CD14-positive monocyte (primary cell): ENCODE measurements around the gene CFAP107. TPM values are rescaled to one million over a fixed set of nuclear protein-coding genes. Genes with fewer than 3 reads are reported as not detected.
"Not testable (repeated sequence)": the region's sequence is repeated elsewhere in the genome, so short reads cannot be mapped to it uniquely, and the experiment has no call there.

Experiments
- DNase-seq, 3 donors: peaks; one replicate each; pipeline ENCODE4 v3.0.0-alpha.2; 2011 to 2022
- H2AFZ ChIP-seq: 2 replicates; pipeline ENCODE4 v1.6.0; 2012; ENCODE audit warnings: mild to moderate bottlenecking, low read depth, low read length, inconsistent platforms; ENCODE audit not compliant: insufficient read depth, poor library complexity, severe bottlenecking
- H3K27ac ChIP-seq, 2 donors: 1 replicate in 1 of 2; 2 replicates in 1 of 2; pipeline ENCODE4 v1.5.1; 2012 to 2013; ENCODE audit warnings: low read length in 2 of 2, control low read depth in 1 of 2, inconsistent platforms in 1 of 2, low read depth in 1 of 2, mild to moderate bottlenecking in 1 of 2
- H3K27me3 ChIP-seq, 2 donors: one replicate each; pipeline versions ENCODE4 v1.6.0 to v1.6.1; 2011 to 2013; ENCODE audit warnings: low read length in 2 of 2; ENCODE audit not compliant: control insufficient read depth in 2 of 2, insufficient read depth in 2 of 2
- H3K36me3 ChIP-seq, 2 donors: replicated peaks in 1 of 2; 1 replicate in 1 of 2; 2 replicates in 1 of 2; pipeline versions ENCODE4 v1.5.1 to v1.6.1; 2012 to 2013; ENCODE audit warnings: low read length in 2 of 2, control low read depth in 1 of 2, inconsistent platforms in 1 of 2, mild to moderate bottlenecking in 1 of 2; ENCODE audit not compliant: insufficient read depth in 2 of 2, control insufficient read depth in 1 of 2
- H3K4me1 ChIP-seq, 2 donors: 1 replicate in 1 of 2; 2 replicates in 1 of 2; pipeline versions ENCODE4 v1.5.1 to v1.6.1; 2012 to 2013; ENCODE audit warnings: low read length in 2 of 2, control low read depth in 1 of 2, inconsistent platforms in 1 of 2, mild to moderate bottlenecking in 1 of 2, moderate library complexity in 1 of 2; ENCODE audit not compliant: insufficient read depth in 2 of 2, control insufficient read depth in 1 of 2
- H3K4me2 ChIP-seq: replicated peaks from 2 replicates; pipeline ENCODE3; 2012; ENCODE audit warnings: low read length, moderate library complexity, mild to moderate bottlenecking; ENCODE audit not compliant: poor library complexity, severe bottlenecking; ENCODE audit errors: extremely low read depth
- H3K4me3 ChIP-seq, 3 experiments: fragments of 200-600 bp in 1 of 3; sonication (generic) in 1 of 3; replicated peaks in 1 of 3; 1 replicate in 2 of 3; 2 replicates in 1 of 3; pipeline ENCODE4 v1.5.1; 2011 to 2013; ENCODE audit warnings: low read length in 3 of 3, mild to moderate bottlenecking in 3 of 3, control low read depth in 2 of 3, low read depth in 2 of 3, inconsistent platforms in 1 of 3, moderate library complexity in 1 of 3
- H3K79me2 ChIP-seq: 2 replicates; pipeline ENCODE4 v1.6.0; 2012; ENCODE audit warnings: mild to moderate bottlenecking, control low read depth, inconsistent platforms, low read length, moderate library complexity; ENCODE audit not compliant: insufficient read depth
- H3K9ac ChIP-seq: 2 replicates; pipeline ENCODE4 v1.6.0; 2017; ENCODE audit warnings: low read length, mild to moderate bottlenecking; ENCODE audit not compliant: insufficient read depth, poor library complexity, severe bottlenecking
- H3K9me3 ChIP-seq, 2 donors: replicated peaks in 1 of 2; 1 replicate in 1 of 2; 2 replicates in 1 of 2; pipeline versions ENCODE4 v1.5.1 to v1.6.1; 2012 to 2013; ENCODE audit warnings: low read length in 2 of 2, control low read depth in 1 of 2; ENCODE audit not compliant: control insufficient read depth in 1 of 2, insufficient read depth in 1 of 2
- H4K20me1 ChIP-seq: 2 replicates; pipeline ENCODE4 v1.6.0; 2012; ENCODE audit warnings: mild to moderate bottlenecking, low read length, control low read depth, moderate library complexity; ENCODE audit not compliant: insufficient read depth
- H3K27ac Mint-ChIP-seq, 7 donors: one replicate each; pipeline ENCODE4 v1.8.0; 2020; ENCODE audit warnings: mild to moderate bottlenecking in 7 of 7, mixed read lengths in 7 of 7, moderate library complexity in 6 of 7, inconsistent platforms in 2 of 7
- H3K27me3 Mint-ChIP-seq, 3 donors: one replicate each; pipeline ENCODE4 v1.8.0; 2021 to 2022; ENCODE audit warnings: low read depth in 3 of 3, mild to moderate bottlenecking in 3 of 3, mixed read lengths in 3 of 3, moderate library complexity in 3 of 3, inconsistent platforms in 1 of 3
- H3K36me3 Mint-ChIP-seq, 2 donors: one replicate each; pipeline ENCODE4 v1.8.0; 2020; ENCODE audit warnings: mixed read lengths in 2 of 2, inconsistent platforms in 1 of 2, mild to moderate bottlenecking in 1 of 2
- H3K4me1 Mint-ChIP-seq: one replicate; pipeline ENCODE4 v1.8.0; 2020; ENCODE audit warnings: mild to moderate bottlenecking, mixed read lengths
- H3K4me3 Mint-ChIP-seq, 2 donors: one replicate each; pipeline ENCODE4 v1.8.0; 2020; ENCODE audit warnings: mild to moderate bottlenecking in 2 of 2, mixed read lengths in 2 of 2, moderate library complexity in 1 of 2
- H3K9me3 Mint-ChIP-seq, 7 donors: one replicate each; pipeline ENCODE4 v1.8.0; 2020 to 2022; ENCODE audit warnings: mixed read lengths in 7 of 7, mild to moderate bottlenecking in 6 of 7, moderate library complexity in 6 of 7, inconsistent platforms in 2 of 7
- WGBS: methylation state at CpG from one replicate; pipeline ENCODE4 v1.1.5; 2013; ENCODE audit warnings: missing lambda C conversion rate; ENCODE audit not compliant: insufficient coverage; 5-methylcytosine and 5-hydroxymethylcytosine counted together
- intact Hi-C, 2 donors: fragments of 100-400 bp; cut with micrococcal nuclease; formaldehyde crosslinking; loops; one replicate each; pipeline versions ENCODE4 v1.15.0 to v1.15.1; 2023
- polyA plus RNA-seq, 3 donors: library from polyadenylated mRNA; depleted of rRNA in 1 of 3; unstranded in 2 of 3; stranded (reverse) in 1 of 3; fragments of 300-500 nt in 2 of 3; fragments of >200 nt in 1 of 3; fragmentation: Illumina TruSeq in 2 of 3; gene quantifications; 1 replicate in 2 of 3; 2 replicates in 1 of 3; pipeline ENCODE4 v1.2.3, GENCODE V29; 2012 to 2021
- TF ChIP-seq, protein P1 (sequence below): fragments of 200-600 bp; IDR thresholded peaks from one replicate; pipeline ENCODE4 v1.8.0; 2022; ENCODE audit warnings: antibody characterized with exemption, mild to moderate bottlenecking

CFAP107 gene
- polyA plus RNA-seq, 3 donors, result not detected

DNA sequence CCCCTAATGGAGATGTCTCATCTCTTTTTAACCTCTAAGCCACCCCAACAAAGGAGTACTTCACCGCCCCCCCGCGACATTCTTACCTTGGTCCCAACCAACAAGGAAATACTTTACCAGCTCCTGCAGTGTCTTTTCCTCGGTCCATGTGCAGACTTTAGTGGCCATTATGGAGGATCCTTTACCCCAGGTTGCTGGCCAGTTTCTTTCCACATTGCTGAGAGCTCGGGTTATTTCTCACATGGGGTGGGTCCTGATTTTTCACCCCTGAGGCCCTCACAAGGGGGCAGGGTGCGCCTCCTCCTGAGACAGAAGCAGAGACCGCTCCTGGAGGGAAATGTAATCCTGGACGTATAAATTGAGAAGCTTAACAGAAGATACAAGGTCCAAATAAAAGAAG, 33.1 kb upstream of the CFAP107 start:
- no peak overlapping the region for H3K9ac ChIP-seq
- Mint-ChIP-seq H3K4me1 (peaks cover 7% of the 10 kb centered on the region), H3K9me3 (no peaks in the 10 kb centered on the region), H3K36me3 (no peaks in the 10 kb centered on the region), H3K27ac (no peak overlapping the region), H3K27me3 (peaks cover 7 to 11% (median 8%) of the 10 kb centered on the region in 3 donors), H3K4me3 (no peak overlapping the region)
- H3K4me1 ChIP-seq, result no peaks in the 10 kb centered on the region
- no peak overlapping the region for H3K4me2 ChIP-seq
- intact Hi-C loops, result no loop called here
- DNase-seq, result no peak
- H3K27ac ChIP-seq, result no peak overlapping the region
- no peaks in the 10 kb centered on the region for H3K36me3 ChIP-seq
- H2AFZ ChIP-seq, result no peak overlapping the region
- H4K20me1 ChIP-seq, result no peaks in the 10 kb centered on the region
- no peaks in the 10 kb centered on the region for H3K27me3 ChIP-seq
- no peaks in the 10 kb centered on the region for H3K9me3 ChIP-seq
- H3K79me2 ChIP-seq, result no peaks in the 10 kb centered on the region
- TF ChIP-seq, protein P1, sequence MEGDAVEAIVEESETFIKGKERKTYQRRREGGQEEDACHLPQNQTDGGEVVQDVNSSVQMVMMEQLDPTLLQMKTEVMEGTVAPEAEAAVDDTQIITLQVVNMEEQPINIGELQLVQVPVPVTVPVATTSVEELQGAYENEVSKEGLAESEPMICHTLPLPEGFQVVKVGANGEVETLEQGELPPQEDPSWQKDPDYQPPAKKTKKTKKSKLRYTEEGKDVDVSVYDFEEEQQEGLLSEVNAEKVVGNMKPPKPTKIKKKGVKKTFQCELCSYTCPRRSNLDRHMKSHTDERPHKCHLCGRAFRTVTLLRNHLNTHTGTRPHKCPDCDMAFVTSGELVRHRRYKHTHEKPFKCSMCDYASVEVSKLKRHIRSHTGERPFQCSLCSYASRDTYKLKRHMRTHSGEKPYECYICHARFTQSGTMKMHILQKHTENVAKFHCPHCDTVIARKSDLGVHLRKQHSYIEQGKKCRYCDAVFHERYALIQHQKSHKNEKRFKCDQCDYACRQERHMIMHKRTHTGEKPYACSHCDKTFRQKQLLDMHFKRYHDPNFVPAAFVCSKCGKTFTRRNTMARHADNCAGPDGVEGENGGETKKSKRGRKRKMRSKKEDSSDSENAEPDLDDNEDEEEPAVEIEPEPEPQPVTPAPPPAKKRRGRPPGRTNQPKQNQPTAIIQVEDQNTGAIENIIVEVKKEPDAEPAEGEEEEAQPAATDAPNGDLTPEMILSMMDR, result no peak
- 100% methylated on average over 6 of the region's 8 CpGs for WGBS
- no peak overlapping the region for H3K4me3 ChIP-seq

- H3K27me3 ChIP-seq, intact Hi-C loops, H3K36me3 Mint-ChIP-seq, H3K9me3 Mint-ChIP-seq, H3K4me2 ChIP-seq, H2AFZ ChIP-seq, H3K36me3 ChIP-seq, H3K4me3 ChIP-seq, H3K4me1 ChIP-seq, H3K27ac Mint-ChIP-seq, H3K4me3 Mint-ChIP-seq, H3K27ac ChIP-seq, H3K4me1 Mint-ChIP-seq, H4K20me1 ChIP-seq, H3K9me3 ChIP-seq, H3K9ac ChIP-seq, H3K79me2 ChIP-seq, DNase-seq: not testable (repeated sequence)
- peaks cover 7 to 11% (median 7%) of the 10 kb centered on the region in 3 donors for H3K27me3 Mint-ChIP-seq
- 95% methylated on average over 4 of the region's 5 CpGs for WGBS
Measured at GRCh38 chr1:12713651-12714050, 32.3 kb upstream of the CFAP107 start.
